Endothelial cell of umbilical vein (primary cell): ENCODE results near the gene MAML3. TPM values are rescaled to one million over a fixed set of nuclear protein-coding genes. Genes with fewer than 3 reads are reported as not detected.

Experiments used
- BruUV-seq: library from RNA; stranded (reverse); fragments of 400-500 nt; replicated peaks from 2 replicates; lab custom pipeline; 2021; lab: Mats Ljungman, UMichigan
- CTCF ChIA-PET: fragments of 300-600, 350-600 bp; sonication (Branson Sonifier 250); formaldehyde crosslinking; loops from one replicate; lab custom pipeline; 2021; ENCODE audit warnings: antibody characterized with exemption, inconsistent platforms; lab: Charles Lee
- POLR2A ChIA-PET: fragments of 300-600, 350-600 bp; sonication (Branson Sonifier 250); formaldehyde crosslinking; loops from one replicate; lab custom pipeline; 2021; ENCODE audit warnings: antibody characterized with exemption, inconsistent platforms; lab: Charles Lee
- DNase-seq: peaks from one replicate; pipeline ENCODE4 v3.0.0-alpha.2; 2011; ENCODE audit warnings: low read depth, low spot score
- FAIRE-seq: peaks from 2 replicates; lab custom pipeline; 2011; peaks lifted over from hg19 to GRCh38; lab: Jason Lieb, UNC
- H2AFZ ChIP-seq: 2 replicates; pipeline ENCODE4 v1.6.0; 2012; ENCODE audit warnings: low read depth, low read length, control low read depth, inconsistent platforms
- H3K27ac ChIP-seq: 2 replicates; pipeline ENCODE4 v1.5.1; 2011; ENCODE audit warnings: low read depth, mild to moderate bottlenecking, control low read depth, low read length, moderate library complexity; ENCODE audit not compliant: insufficient read depth
- H3K27me3 ChIP-seq, 2 experiments: 2 replicates each; pipeline versions ENCODE4 v1.6.0 to v1.6.1; 2011; ENCODE audit warnings: low read length in 2 of 2, mixed read lengths in 1 of 2; ENCODE audit not compliant: control insufficient read depth in 2 of 2, insufficient read depth in 2 of 2
- H3K36me3 ChIP-seq, 2 experiments: 2 replicates in 1 of 2; 3 replicates in 1 of 2; pipeline ENCODE4 v1.5.1; 2011; ENCODE audit warnings: low read length in 2 of 2, mild to moderate bottlenecking in 1 of 2, moderate library complexity in 1 of 2; ENCODE audit not compliant: control insufficient read depth in 2 of 2, insufficient read depth in 2 of 2; ENCODE audit errors: extremely low read depth in 1 of 2
- H3K4me1 ChIP-seq: 3 replicates; pipeline ENCODE4 v1.5.1; 2011; ENCODE audit warnings: mild to moderate bottlenecking, low read length; ENCODE audit not compliant: control insufficient read depth, insufficient read depth; ENCODE audit errors: extremely low read depth
- H3K4me2 ChIP-seq: 2 replicates; pipeline ENCODE4 v1.6.1; 2011; ENCODE audit warnings: low read length, control low read depth, mixed read lengths; ENCODE audit not compliant: insufficient read depth
- H3K4me3 ChIP-seq, 3 experiments: fragments of 200-600 bp in 1 of 3; sonication (generic), shearing (Covaris generic) in 1 of 3; replicated peaks in 1 of 3; 2 replicates each; pipeline ENCODE4 v1.5.1; 2011 to 2016; ENCODE audit warnings: control low read depth in 3 of 3, low read length in 3 of 3, mild to moderate bottlenecking in 2 of 3, inconsistent platforms in 1 of 3, low read depth in 1 of 3, moderate library complexity in 1 of 3; ENCODE audit not compliant: insufficient read depth in 1 of 3
- H3K79me2 ChIP-seq: 2 replicates; pipeline ENCODE4 v1.6.0; 2012; ENCODE audit warnings: low read length, inconsistent platforms; ENCODE audit not compliant: control insufficient read depth, insufficient read depth
- H3K9ac ChIP-seq: replicated peaks from 2 replicates; pipeline ENCODE3; 2011; ENCODE audit warnings: low read length, control low read depth; ENCODE audit not compliant: insufficient read depth; ENCODE audit errors: extremely low read depth
- H3K9me1 ChIP-seq: replicated peaks from 3 replicates; pipeline ENCODE4 v1.6.0; 2011; ENCODE audit warnings: mild to moderate bottlenecking, low read length; ENCODE audit not compliant: control insufficient read depth, insufficient read depth; ENCODE audit errors: extremely low read depth
- H3K9me3 ChIP-seq: replicated peaks from 2 replicates; pipeline ENCODE4 v1.5.1; 2012; ENCODE audit warnings: low read length, inconsistent platforms; ENCODE audit not compliant: control insufficient read depth, insufficient read depth
- H4K20me1 ChIP-seq: replicated peaks from 2 replicates; pipeline ENCODE3; 2011; ENCODE audit warnings: mild to moderate bottlenecking, low read length; ENCODE audit not compliant: control insufficient read depth, insufficient read depth; ENCODE audit errors: extremely low read depth
- CTCF ChIP-seq, 2 donors: IDR thresholded peaks; 1 replicate in 1 of 2; 2 replicates in 1 of 2; pipeline ENCODE4 v1.5.1; 2011; ENCODE audit warnings: low read length in 2 of 2, mild to moderate bottlenecking in 2 of 2, moderate library complexity in 2 of 2, control low read depth in 1 of 2, inconsistent platforms in 1 of 2, low read depth in 1 of 2; ENCODE audit not compliant: insufficient read depth in 1 of 2; ENCODE audit errors: extremely low read depth in 1 of 2
- EZH2 ChIP-seq: IDR thresholded peaks from 2 replicates; pipeline ENCODE4 v1.6.1; 2012; ENCODE audit warnings: borderline replicate concordance, low read depth, mild to moderate bottlenecking, moderate library complexity, low read length, inconsistent platforms; ENCODE audit not compliant: severe bottlenecking
- FOS ChIP-seq: IDR thresholded peaks from 2 replicates; pipeline ENCODE4 v1.6.1; 2011; ENCODE audit warnings: mild to moderate bottlenecking, low read length, moderate library complexity, borderline replicate concordance; ENCODE audit not compliant: insufficient read depth
- GATA2 ChIP-seq: IDR thresholded peaks from 2 replicates; pipeline ENCODE4 v1.7.0; 2011; ENCODE audit warnings: low read depth, mild to moderate bottlenecking, moderate library complexity, mixed read lengths, low read length; ENCODE audit not compliant: insufficient read length, insufficient read depth
- JUN ChIP-seq: IDR thresholded peaks from 2 replicates; pipeline ENCODE4 v1.6.1; 2011; ENCODE audit warnings: borderline replicate concordance, low read depth; ENCODE audit not compliant: insufficient read length, insufficient read depth
- MYC ChIP-seq: IDR thresholded peaks from one replicate; pipeline ENCODE4 v1.6.1; 2011; ENCODE audit warnings: mild to moderate bottlenecking, low read depth, low read length
- POLR2A ChIP-seq: IDR thresholded peaks from 2 replicates; pipeline ENCODE4 v1.6.1; 2012; ENCODE audit warnings: low read depth, mild to moderate bottlenecking, control low read depth, low read length
- POLR2AphosphoS5 ChIP-seq: IDR thresholded peaks from 2 replicates; pipeline ENCODE4 v1.6.1; 2012; ENCODE audit warnings: low read depth, mild to moderate bottlenecking, control low read depth, low read length, moderate library complexity; ENCODE audit not compliant: insufficient read depth
- dilution Hi-C: fragments of 300-500 bp; cut with MboI; formaldehyde crosslinking; loops from one replicate; pipeline ENCODE4 v1.15.0; 2019; ENCODE audit warnings: low sequenced_read_pairs; ENCODE audit not compliant: extremely low pct_ligation_motif_present
- intact Hi-C: fragments of 100-400 bp; cut with micrococcal nuclease; formaldehyde crosslinking; loops from one replicate; pipeline ENCODE4 v1.10.0; 2022
- polyA plus RNA-seq, 4 experiments: library from polyadenylated mRNA; depleted of rRNA in 3 of 4; stranded (reverse) in 3 of 4; unstranded in 1 of 4; fragments of >200 nt; gene quantifications; 2 replicates each; pipeline versions ENCODE4 v1.2.1 to v1.2.3, GENCODE V29; 2011 to 2012; ENCODE audit warnings: missing spikeins in 1 of 4
- total RNA-seq: library from RNA; stranded (reverse); gene quantifications from 2 replicates; pipeline ENCODE4 v1.2.3, GENCODE V29; 2021
- TF ChIP-seq, protein P1 (sequence below): IDR thresholded peaks from 2 replicates; pipeline ENCODE4 v1.6.1; 2011; ENCODE audit not compliant: insufficient read depth, insufficient read length

The MAML3 gene
- total and polyA plus RNA-seq, 2 donors (not counting 3 experiments of a cell fraction or from before 2014, with no cell fraction given), result 14.0 to 20.3 TPM

DNA sequence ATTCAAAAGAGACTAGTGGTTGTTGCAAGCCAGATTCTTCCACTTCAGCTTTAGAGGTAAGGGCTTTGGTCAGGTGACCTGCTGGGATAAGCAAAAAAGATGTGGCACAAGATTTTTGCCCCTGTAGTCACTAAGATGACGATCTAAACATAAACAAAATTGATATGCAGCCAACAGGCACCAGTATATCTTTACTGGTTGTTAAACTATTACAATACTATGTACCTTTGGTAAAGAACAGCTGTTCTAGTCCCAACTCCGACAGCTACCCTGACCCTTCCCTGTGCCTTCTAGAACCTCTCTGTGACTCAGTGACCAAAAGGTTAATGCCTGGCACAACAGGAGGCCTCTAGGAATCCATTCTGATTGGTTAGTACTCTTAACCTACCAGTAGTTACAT lies 428.7 kb downstream of the MAML3 start:
- no peak for FAIRE-seq
- intact Hi-C loops, result no loop called here
- BruUV-seq, result no TSS peak

More for the DNA sequence above, 428.7 kb downstream of the MAML3 start:
- TF ChIP-seq JUN (no peak), FOS (no peak), CTCF (IDR thresholded peaks at IDR 0.05; ENCODE audit: extremely low read depth in 1 of 2, insufficient read depth in 1 of 2, low read depth in 1 of 2, low read length in 2 of 2) (no peak), MYC (no peak), POLR2AphosphoS5 (no peak), GATA2 (no peak), POLR2A (no peak), EZH2 (no peak)
- TF ChIP-seq, protein P1, sequence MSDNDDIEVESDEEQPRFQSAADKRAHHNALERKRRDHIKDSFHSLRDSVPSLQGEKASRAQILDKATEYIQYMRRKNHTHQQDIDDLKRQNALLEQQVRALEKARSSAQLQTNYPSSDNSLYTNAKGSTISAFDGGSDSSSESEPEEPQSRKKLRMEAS, result no peak
- no peaks in the 10 kb centered on the region for H3K9me3 ChIP-seq
- no peaks in the 10 kb centered on the region for H3K79me2 ChIP-seq
- H3K27me3 ChIP-seq, result no peaks in the 10 kb centered on the region
- no peak overlapping the region for H2AFZ ChIP-seq
- no peaks in the 10 kb centered on the region for H3K9me1 ChIP-seq
- no peak overlapping the region for H3K4me2 ChIP-seq
- H3K4me1 ChIP-seq, result peaks cover 9% of the 10 kb centered on the region
- no peak for DNase-seq
- ChIA-PET POLR2A (no interaction called here), CTCF (no interaction called here)
- dilution Hi-C loops, result no loop called here
- H3K9ac ChIP-seq, result no peak overlapping the region
- H3K36me3 ChIP-seq, result peaks cover 0 to 4% of the 10 kb centered on the region in 2 experiments
- no peak overlapping the region for H3K4me3 ChIP-seq
- no peak overlapping the region for H3K27ac ChIP-seq
- no peaks in the 10 kb centered on the region for H4K20me1 ChIP-seq
